ENCODE data around the gene TMCC1. TPM values are rescaled to one million over a fixed set of nuclear protein-coding genes. Genes with fewer than 3 reads are reported as not detected.

Gene TMCC1
- total and polyA plus RNA-seq, 10 of the 15 experiments (the other 5 are each of a cell fraction or from before 2014, with no cell fraction given) = 2.3 to 21.1 (median 8.4) TPM

DNA sequence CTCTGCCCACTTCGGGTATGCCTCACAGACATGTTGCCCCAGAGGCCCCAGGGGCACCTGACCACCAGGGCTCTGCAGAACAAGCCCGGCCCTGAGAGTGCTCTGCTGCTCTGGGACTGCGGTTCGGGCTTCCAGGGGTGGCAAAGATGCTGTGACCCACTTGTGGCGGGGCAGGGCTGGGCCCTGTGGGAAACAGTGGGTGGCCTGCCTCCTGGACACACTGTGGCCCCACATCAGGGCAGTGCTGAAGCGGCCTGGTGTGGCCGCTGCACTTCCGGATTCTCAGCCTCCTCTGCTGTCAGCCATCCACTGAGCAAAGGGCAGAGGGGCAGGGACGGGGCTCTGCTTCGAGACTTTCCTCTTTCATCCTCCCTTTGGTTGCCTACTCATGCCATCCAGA is 260.5 kb downstream of the TMCC1 start (continued):
- TF ChIP-seq EGR1 (IDR thresholded peaks at IDR 0.05; ENCODE audit: borderline replicate concordance in 1 of 2, low read depth in 2 of 2, low read length in 2 of 2) = no peak

DNA sequence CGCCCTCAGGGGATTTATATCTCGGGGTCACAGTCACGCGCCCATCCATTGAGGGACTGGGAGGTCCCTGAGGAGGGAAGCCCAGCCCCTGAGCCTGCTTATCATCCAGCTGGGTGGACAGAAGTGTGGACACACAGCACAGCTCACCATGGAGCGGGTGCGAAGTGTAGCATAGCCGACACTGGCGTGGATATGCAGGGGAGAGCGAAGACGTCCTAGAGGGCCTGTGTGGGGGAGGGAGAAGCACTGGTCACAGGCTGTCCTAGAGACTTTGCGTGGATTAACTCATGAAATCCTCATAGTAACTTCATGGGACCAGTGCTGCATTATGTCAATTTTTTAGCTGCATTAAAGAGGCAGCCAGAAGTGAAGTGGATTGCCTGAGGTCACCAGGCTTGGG is 261.0 kb downstream of the TMCC1 start:
- no peaks in the 10 kb centered on the region; the same call in 2 of the 3 replicates for H3K9me3 ChIP-seq (replicated peaks; ENCODE audit: control insufficient read depth, insufficient read depth, low read length)
- no peak overlapping the region for H2AFZ ChIP-seq (ENCODE audit: control insufficient read depth, low read depth, low read length)
- TF ChIP-seq, protein P1, sequence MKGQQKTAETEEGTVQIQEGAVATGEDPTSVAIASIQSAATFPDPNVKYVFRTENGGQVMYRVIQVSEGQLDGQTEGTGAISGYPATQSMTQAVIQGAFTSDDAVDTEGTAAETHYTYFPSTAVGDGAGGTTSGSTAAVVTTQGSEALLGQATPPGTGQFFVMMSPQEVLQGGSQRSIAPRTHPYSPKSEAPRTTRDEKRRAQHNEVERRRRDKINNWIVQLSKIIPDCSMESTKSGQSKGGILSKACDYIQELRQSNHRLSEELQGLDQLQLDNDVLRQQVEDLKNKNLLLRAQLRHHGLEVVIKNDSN (IDR thresholded peaks at IDR 0.05; ENCODE audit: borderline replicate concordance, extremely low read length, insufficient read depth, low read depth, low read length) = no peak
- no peaks in the 10 kb centered on the region for H4K20me1 ChIP-seq (ENCODE audit: control insufficient read depth, insufficient read depth)
- intact Hi-C loops (cut with micrococcal nuclease; ENCODE audit: unreplicated experiment) = no loop called here
- ChIA-PET CTCF (no interaction called here), RAD21 (ENCODE audit: unreplicated experiment) (no interaction called here), SMC1A (ENCODE audit: uncharacterized antibody, unreplicated experiment) (interaction anchor here (0.6 kb wide), 1 partner anchor 16 kb away, joined by 3 read pairs; no protein-coding TSS in a partner anchor), POLR2A (no interaction called here)
- ATAC-seq = no peak
- H3K27ac ChIP-seq (ENCODE audit: control insufficient read depth, insufficient read depth) = no peak overlapping the region
- no TSS peak for BruUV-seq (replicated peaks)
- no peak for FAIRE-seq
- no peaks in the 10 kb centered on the region; a peak in 1 of 4 replicates for H3K27me3 ChIP-seq (replicated peaks in 1 of 2; ENCODE audit: control insufficient read depth in 2 of 2, insufficient read depth in 2 of 2, low read length in 1 of 2)
- no peaks in the 10 kb centered on the region; the same call in 1 of the 2 replicates for H3K79me2 ChIP-seq (ENCODE audit: control insufficient read depth, insufficient read depth, low read length)
- no peaks in the 10 kb centered on the region; the same call in 1 of the 2 replicates for H3K4me1 ChIP-seq (ENCODE audit: control insufficient read depth, insufficient read depth, low read length)
- H3K4me2 ChIP-seq (ENCODE audit: control insufficient read depth, insufficient read depth) = no peak overlapping the region
- WGBS (ENCODE audit: insufficient coverage, insufficient replicate concordance, low lambda C conversion rate, missing lambda C conversion rate) = 58% methylated on average over 11 of the region's 11 CpGs
- H3K36me3 ChIP-seq (ENCODE audit: control insufficient read depth in 2 of 2, insufficient read depth in 2 of 2, low read length in 1 of 2) = no peaks in the 10 kb centered on the region
- no peak for DNase-seq (ENCODE audit: low read depth, low spot score)
- no peak overlapping the region for H3K4me3 ChIP-seq
- in situ Hi-C loops (cut with MboI) = loop anchor here (5.0 kb wide), 1 partner anchor 305 kb away; no protein-coding TSS in a partner anchor
- H3K9ac ChIP-seq (ENCODE audit: control insufficient read depth, insufficient read depth, low read length) = no peak overlapping the region

- Histone ChIP-seq H3K4me3 (no peak overlapping the region), H3K9me3 (replicated peaks; ENCODE audit: control insufficient read depth, insufficient read depth, low read length) (no peaks in the 10 kb centered on the region; the same call in 2 of the 3 replicates), H3K9ac (ENCODE audit: control insufficient read depth, insufficient read depth, low read length) (no peak overlapping the region), H3K4me2 (ENCODE audit: control insufficient read depth, insufficient read depth) (no peak overlapping the region), H3K27ac (ENCODE audit: control insufficient read depth, insufficient read depth) (no peak overlapping the region), H3K36me3 (ENCODE audit: control insufficient read depth in 2 of 2, insufficient read depth in 2 of 2, low read length in 1 of 2) (no peaks in the 10 kb centered on the region), H3K4me1 (ENCODE audit: control insufficient read depth, insufficient read depth, low read length) (no peaks in the 10 kb centered on the region; the same call in 1 of the 2 replicates), H3K27me3 (replicated peaks in 1 of 2; ENCODE audit: control insufficient read depth in 2 of 2, insufficient read depth in 2 of 2, low read length in 1 of 2) (no peaks in the 10 kb centered on the region; a peak in 1 of 4 replicates), H4K20me1 (ENCODE audit: control insufficient read depth, insufficient read depth) (no peaks in the 10 kb centered on the region), H3K79me2 (ENCODE audit: control insufficient read depth, insufficient read depth, low read length) (no peaks in the 10 kb centered on the region; the same call in 1 of the 2 replicates), H2AFZ (ENCODE audit: control insufficient read depth, low read depth, low read length) (no peak overlapping the region)
- DNase-seq (ENCODE audit: low read depth, low spot score) (no peak), ATAC-seq (no peak), FAIRE-seq (no peak)
- CTCF ChIA-PET = no interaction called here
- no TSS peak for BruUV-seq (replicated peaks)
- WGBS (ENCODE audit: insufficient coverage, insufficient replicate concordance, low lambda C conversion rate, missing lambda C conversion rate) = 79% methylated on average over 8 of the region's 9 CpGs
- in situ Hi-C loops (cut with MboI) = loop anchor here (5.0 kb wide), 1 partner anchor 305 kb away; no protein-coding TSS in a partner anchor
- POLR2A ChIA-PET = no interaction called here
- RAD21 ChIA-PET (ENCODE audit: unreplicated experiment) = interaction anchor here (1.6 kb wide), 1 partner anchor 142 kb away, joined by 3 read pairs; no protein-coding TSS in a partner anchor
- SMC1A ChIA-PET (ENCODE audit: uncharacterized antibody, unreplicated experiment) = interaction anchor here (0.6 to 1.0 kb wide), 2 partner anchors 17 to 195 kb away, joined by 3 read pairs; no protein-coding TSS in a partner anchor
- intact Hi-C loops (cut with micrococcal nuclease; ENCODE audit: unreplicated experiment) = no loop called here
- TF ChIP-seq NBN (IDR thresholded peaks at IDR 0.05) (no peak), SREBF2 (IDR thresholded peaks at IDR 0.05; ENCODE audit: low read length) (no peak), ZNF24 (IDR thresholded peaks at IDR 0.05) (no peak), E2F4 (IDR thresholded peaks at IDR 0.05; ENCODE audit: low read depth, low read length) (no peak), NFYA (IDR thresholded peaks at IDR 0.05; ENCODE audit: borderline replicate concordance, low read depth, low read length) (no peak), KLF5 (IDR thresholded peaks at IDR 0.05; ENCODE audit: partially characterized antibody) (no peak), CREB1 (IDR thresholded peaks at IDR 0.05; ENCODE audit: low read depth) (no peak), ZNF384 (IDR thresholded peaks at IDR 0.05; ENCODE audit: borderline replicate concordance, low read depth, low read length) (no peak), WRNIP1 (IDR thresholded peaks at IDR 0.05; ENCODE audit: borderline replicate concordance, low read depth, low read length) (no peak), RUNX3 (IDR thresholded peaks at IDR 0.05; ENCODE audit: low read length) (no peak), ATF7 (IDR thresholded peaks at IDR 0.05; ENCODE audit: low read depth) (no peak)
Measured at GRCh38 chr3:129632056-129632455, 261.5 kb downstream of the TMCC1 start.

Data from GM12878 (cell line).